Stimulated activated CD8-positive, alpha-beta memory T cell treated with anti-CD3 and anti-CD28 coated beads, Interleukin-15, amount 100 ng/mL, for 48 hours (primary cell): Measurements from ENCODE around the gene OLFM1.
A peak's percentile ranks its signal among the peaks of the same experiment; 100 is the strongest.

Experiments
- DNase-seq, 2 donors: peaks; one replicate each; pipeline ENCODE4 v3.0.0-alpha.2; 2020; ENCODE audit warnings: low read depth in 2 of 2

Gene OLFM1

GRCh38 chr9:135076143-135076875, 11.2 kb upstream of the OLFM1 start:
- no peak for DNase-seq

GRCh38 chr9:135076876-135077430, 10.5 kb upstream of the OLFM1 start:
- no peak for DNase-seq

- DNase-seq, result no peak
These were observed 9.8 kb upstream of the OLFM1 start for GRCh38 chr9:135077497-135078200.

GRCh38 chr9:135078361-135078821, 9.1 kb upstream of the OLFM1 start:
- DNase-seq, result no peak

GRCh38 chr9:135079018-135079417, 8.4 kb upstream of the OLFM1 start:
- DNase-seq, result no peak

- no peak for DNase-seq
These were observed 7.8 kb upstream of the OLFM1 start for GRCh38 chr9:135079676-135080075.

- DNase-seq, result no peak
These were observed 6.9 kb upstream of the OLFM1 start for GRCh38 chr9:135080286-135081263.

- DNase-seq, result no peak
These were observed 6.2 kb upstream of the OLFM1 start for GRCh38 chr9:135081264-135081660.

- DNase-seq, result no peak
These were observed 5.7 kb upstream of the OLFM1 start for GRCh38 chr9:135081731-135082130.

GRCh38 chr9:135082536-135082935, 4.9 kb upstream of the OLFM1 start:
- DNase-seq, result no peak

GRCh38 chr9:135083241-135083810, 4.1 kb upstream of the OLFM1 start:
- no peak for DNase-seq

- no peak for DNase-seq
These were observed 3.6 kb upstream of the OLFM1 start for GRCh38 chr9:135083831-135084230.

GRCh38 chr9:135084262-135084661, 3.2 kb upstream of the OLFM1 start:
- DNase-seq, result no peak

GRCh38 chr9:135084881-135085760, 2.3 kb upstream of the OLFM1 start:
- DNase-seq, result no peak

GRCh38 chr9:135085830-135086546, 1.5 kb upstream of the OLFM1 start:
- peak; percentile 11 to 23 for DNase-seq

- no peak for DNase-seq
These were observed 625 bp upstream of the OLFM1 start for GRCh38 chr9:135086597-135087488.

- no peak for DNase-seq
These were observed 455 bp downstream of the OLFM1 start for GRCh38 chr9:135087899-135088347.

GRCh38 chr9:135088348-135088978, 995 bp downstream of the OLFM1 start:
- no peak for DNase-seq
